ENCODE measurements around the gene ZNF827.

The ZNF827 gene

DNA sequence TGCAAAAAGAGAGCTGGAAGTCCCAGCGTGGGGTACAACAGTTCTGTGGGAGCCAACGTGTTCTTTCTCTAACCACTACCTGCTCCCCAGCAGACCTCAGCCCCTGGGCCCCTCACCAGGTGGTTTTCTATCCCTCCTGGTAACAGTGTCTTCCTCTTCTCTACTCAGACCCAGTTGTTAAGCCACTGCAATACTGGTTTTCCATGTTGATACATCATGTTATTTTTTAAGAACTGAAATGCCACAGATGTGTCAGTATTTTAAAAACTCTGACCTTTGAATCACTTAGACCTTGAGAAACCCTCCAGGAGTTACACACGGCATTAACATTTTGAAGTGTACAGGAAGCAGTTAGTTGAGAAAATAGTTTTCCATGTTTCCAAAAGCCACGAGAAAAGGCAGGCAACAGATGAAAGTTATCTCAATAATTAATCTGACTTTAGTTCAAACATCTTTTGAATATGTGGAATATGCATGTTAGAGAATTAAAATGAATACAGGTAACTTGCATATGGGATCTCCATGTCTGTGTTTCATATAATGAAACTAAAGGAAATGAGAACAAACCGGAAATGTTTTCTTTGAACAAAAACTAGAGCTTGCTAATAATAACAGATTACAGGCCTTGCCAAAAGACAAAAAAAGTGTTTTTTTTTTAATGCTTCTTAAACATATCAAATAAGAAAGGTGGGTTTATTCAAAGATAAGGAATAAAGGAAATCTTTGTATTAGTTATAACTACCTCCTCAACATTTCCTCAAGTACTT, 108.8 kb downstream of the ZNF827 start:
- peak in 1 of 3 experiments; percentile 51 for DNase-seq (ENCODE audit: low read depth in 3 of 3)

DNA sequence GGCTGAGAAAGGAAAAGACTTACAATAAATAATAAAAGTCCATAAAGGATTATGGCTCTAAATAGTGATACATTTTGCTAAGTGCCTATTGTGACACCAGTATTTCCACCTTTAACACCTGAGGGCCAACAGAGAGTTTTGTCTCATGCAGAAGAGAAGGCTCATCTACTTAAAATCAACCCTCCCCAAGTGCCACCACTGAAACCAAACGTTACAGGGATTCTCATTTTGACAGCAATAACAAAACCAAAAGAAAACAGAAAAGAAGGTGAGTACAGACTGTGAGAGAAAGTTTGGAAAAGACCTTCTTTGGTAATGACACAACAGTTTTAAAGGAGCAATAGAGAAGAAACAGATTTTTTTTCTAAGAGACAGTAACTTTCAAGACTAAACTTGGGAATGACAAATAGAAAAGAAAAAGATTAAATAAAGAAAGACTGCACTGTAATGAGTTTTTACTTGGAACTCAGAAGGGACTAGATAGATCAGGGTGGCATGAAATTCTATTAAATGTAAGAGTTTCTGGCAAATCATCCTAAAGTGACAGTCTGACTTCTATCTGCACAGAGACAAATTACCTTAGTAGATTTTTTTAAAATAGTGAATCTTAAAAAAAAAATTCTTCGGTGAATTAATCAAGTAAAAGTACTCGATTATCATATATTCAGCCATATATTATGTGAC, 109.7 kb downstream of the ZNF827 start:
- no peak for DNase-seq (ENCODE audit: low read depth in 3 of 3)

DNA sequence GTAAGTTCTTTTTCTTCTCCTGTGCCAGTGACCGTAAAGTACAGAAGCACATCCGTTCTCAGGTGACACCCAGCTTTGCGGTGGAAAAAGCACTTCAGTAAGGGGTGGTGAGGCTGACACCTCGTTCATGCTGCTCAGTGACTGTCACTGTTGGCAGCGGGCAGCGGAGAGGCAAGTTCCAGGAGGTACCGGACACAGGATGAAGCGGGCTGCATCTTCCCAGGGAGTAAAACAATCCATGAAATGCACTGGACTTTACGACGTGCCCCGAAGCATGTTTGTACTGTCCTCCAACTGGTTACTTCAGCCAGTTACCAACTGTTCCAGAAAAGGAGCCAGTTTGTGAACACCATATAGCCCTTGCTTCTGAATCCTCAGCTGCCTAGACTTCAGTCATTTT, 110.7 kb downstream of the ZNF827 start:
- DNase-seq (ENCODE audit: low read depth in 3 of 3), result no peak

DNA sequence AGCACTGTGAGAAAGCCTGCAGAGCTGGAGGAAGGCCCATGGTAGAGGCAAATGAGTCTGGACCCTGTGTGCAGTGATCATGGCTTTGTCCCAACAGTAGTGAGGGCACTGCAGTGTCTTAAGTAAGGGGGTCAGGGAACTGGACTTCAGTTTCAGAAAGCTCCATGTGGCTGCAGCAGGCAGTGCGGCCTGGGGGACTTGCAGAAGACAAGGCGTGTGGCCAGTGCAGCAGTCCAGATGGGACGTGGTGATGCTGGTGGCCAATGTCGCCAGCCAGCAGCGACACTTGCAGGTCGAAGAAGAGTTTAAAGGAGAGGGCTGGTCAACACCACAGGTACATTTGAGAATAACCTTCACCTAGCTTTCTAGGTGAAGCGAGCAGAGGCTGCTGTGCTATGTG, 113.4 kb downstream of the ZNF827 start:
- no peak for DNase-seq (ENCODE audit: low read depth in 3 of 3)

DNA sequence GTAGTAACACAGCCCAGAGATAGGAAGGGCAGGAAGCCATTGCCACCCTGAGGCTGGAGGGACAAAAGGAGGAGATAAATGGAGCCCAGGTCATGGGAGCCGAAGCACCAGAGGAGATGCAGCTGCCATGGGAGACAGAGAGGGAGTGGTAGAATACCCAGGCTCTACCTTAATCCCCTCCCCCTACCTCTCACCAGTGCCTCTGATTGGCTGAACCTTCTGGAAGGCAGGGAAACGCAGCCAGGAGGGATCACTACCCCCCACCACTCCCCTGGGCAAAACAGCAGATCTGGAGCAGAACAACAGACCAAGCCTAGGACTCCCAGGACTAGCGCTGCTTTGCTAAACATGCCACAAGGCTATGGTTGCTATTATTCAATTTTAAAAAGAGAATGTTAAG, 114.2 kb downstream of the ZNF827 start:
- DNase-seq (ENCODE audit: low read depth in 3 of 3), result no peak

DNA sequence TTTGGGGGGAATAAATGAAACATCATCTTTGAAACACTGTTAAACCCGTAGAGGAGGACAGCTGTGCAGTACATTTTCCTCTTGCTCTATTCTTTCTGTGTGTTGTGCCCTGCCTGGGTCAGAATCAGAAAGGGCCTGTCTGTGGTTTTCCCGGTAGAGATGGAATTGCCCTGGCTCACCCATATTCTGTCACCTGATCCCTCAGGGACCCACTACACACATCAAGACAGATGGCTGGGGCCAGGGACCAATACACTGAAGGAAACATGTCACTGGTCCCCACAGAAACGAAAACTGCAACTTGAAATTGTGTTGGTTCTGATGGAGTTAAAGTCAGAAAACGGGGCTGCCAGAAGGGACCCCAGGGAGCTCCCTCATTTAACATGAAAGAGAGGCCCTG, 114.9 kb downstream of the ZNF827 start:
- DNase-seq (ENCODE audit: low read depth in 3 of 3), result no peak

DNA sequence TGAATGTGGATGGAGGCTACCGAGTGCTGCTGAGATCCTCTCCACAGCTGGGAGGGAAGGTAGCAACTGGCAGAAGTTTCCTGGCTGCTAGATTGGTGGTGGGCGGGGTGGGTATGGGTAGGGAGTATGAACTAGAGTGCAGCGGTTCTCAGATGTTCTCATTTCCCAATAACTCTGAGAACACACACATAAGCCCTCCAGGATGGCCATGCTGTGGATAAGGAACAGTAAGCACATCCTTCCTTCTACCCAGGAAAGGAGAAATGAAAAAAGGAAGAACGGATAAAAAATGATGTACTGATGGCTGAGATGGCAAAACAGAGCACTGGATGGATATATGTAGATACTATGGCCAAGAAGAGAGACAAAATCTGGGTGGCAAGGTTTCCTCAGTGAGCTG, 116.0 kb downstream of the ZNF827 start:
- DNase-seq (ENCODE audit: low read depth in 3 of 3), result no peak

DNA sequence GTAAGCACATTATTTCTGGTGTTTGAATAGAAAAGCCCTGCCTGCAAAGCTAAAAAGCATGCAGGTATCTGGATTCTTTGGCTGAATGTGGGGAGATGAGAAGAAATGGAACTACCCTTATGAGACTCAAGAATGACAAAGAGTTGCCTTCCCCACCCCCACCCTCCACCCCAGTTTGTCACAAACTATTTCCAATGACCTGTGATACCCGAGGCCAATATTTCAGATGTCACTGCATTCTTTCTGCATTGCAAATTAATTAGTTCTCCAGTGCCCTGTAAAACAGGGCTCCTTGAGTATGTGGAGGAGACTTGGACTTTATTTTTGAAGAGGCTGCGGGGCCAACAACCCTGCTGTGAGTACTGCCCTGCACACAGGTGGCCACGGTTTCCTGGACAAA, 116.4 kb downstream of the ZNF827 start:
- no peak for DNase-seq (ENCODE audit: low read depth in 3 of 3)

DNA sequence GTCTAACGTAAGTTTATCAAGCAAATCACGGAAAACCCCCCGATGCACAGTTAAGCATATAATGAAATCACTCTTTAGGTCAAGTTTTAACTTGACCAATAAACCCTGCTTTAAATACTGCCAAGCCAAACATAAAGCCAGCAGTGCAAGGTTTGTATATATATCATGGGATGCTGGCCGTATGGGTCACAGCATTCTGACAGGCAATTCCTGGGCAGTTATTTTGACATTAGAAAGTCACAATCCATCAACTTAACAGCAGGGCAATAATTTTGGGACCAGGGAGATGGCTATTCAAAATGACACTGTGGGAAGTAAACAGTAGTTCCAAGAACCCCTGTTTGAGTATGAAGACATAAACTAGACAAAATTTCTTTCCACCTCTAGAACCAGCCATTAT, 116.9 kb downstream of the ZNF827 start:
- no peak for DNase-seq (ENCODE audit: low read depth in 3 of 3)

DNA sequence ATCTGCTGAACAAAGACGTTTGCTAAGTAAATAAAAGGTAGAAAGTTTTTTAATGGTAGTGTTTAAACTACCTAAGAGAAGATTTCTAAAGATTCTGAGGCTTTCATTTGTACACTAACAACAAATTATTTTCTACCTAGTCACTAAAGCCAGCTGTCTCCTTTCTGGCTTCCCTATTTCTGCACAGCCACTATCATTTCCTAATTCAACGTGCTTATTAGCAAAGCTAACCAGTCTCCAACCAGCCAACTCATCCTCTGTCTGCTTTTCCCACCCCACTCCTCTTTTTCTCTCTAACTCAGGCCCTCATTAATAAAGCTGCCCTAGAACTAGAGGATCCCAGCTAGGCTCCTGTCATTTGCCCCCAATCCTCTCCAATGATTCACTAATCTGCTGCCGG, 118.2 kb downstream of the ZNF827 start:
- DNase-seq (ENCODE audit: low read depth in 3 of 3), result no peak

DNA sequence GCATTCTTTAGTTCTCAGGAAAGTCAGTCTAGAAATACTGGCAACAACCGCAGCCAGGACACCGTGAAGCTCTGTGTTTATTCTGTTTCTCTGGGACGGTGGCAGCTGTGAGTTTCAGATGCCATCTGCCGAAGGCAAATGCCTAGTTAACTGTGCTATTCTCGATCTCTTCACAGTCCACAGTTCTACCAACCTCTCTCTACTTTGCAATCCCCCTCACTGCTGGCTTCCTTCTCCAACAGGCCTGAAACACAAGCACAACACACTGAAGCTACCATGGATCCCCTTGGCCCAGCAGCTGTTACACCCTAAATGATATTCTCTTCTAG, 118.8 kb downstream of the ZNF827 start:
- DNase-seq (ENCODE audit: low read depth in 3 of 3), result no peak

DNA sequence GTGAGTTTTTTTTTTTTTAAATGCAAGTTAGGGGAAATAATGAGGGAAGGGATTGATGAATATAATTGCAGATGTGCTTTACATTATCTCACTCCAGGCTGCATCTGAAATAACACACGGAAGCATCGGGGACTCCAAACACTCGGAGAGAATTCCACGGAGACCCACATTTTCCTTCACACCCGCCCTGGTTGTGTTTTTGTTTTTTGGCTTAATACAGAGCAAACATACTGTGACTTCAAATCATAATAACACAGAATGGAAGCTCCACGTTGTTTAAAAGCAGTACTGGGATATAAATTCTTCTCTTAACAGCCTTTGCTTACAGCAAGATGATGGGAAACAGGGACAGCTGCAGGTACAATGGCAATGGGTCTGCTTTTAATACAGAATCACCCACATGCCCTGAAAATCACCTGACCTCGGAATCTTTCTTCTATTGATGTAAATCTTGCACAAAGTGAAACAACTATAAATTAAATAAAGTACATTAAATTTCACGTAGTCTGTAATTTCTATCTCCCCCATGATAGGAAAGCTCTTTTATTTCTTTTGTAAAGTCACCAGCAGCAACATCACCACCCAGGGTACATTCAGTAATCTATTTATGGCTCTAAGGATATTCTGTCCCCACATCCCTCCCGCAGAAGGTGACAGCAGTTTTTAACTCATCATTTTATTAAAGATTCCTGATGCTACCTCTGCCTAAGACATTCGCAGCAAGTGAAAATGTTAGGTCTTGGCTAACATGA, 119.3 kb downstream of the ZNF827 start:
- DNase-seq (ENCODE audit: low read depth in 3 of 3), result no peak

DNA sequence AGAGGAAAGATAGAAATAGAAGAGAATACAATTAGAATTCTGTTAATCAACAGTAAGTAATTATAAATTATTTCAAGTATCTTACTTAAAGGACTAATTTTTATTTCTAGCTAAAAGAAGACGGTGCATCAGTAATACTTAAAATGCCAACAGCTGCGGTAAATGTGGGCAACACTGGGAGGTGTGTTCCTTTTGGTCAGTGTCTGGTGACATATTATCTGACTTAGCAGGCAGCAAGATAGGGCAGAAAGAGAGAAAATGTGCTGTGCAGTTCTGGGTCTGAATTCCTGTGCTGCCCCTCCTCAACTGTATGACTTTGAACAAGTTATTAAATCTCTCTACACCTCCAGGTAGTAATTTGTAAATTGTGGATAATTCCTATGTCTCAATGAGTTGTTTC, 120.6 kb downstream of the ZNF827 start:
- no peak for DNase-seq (ENCODE audit: low read depth in 3 of 3)

DNA sequence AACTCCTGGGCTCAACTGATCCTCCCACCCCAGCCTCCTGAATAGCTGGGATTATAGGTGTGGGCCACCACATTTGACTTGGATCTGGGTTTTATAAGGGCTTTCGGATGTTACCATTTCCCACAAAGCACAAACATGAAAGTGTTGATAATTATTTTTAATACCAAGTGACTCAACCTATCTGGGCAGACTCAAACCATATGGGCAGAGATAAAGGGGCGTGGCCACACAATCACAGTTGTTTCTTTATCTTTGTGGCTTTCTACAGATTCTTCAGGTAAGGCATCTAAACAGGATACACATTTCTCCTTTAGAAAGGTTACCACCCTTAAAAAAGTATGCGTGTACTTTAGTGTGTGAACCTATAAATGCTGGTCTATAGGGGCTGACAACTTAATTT, 122.5 kb downstream of the ZNF827 start:
- DNase-seq (ENCODE audit: low read depth in 3 of 3), result no peak

DNA sequence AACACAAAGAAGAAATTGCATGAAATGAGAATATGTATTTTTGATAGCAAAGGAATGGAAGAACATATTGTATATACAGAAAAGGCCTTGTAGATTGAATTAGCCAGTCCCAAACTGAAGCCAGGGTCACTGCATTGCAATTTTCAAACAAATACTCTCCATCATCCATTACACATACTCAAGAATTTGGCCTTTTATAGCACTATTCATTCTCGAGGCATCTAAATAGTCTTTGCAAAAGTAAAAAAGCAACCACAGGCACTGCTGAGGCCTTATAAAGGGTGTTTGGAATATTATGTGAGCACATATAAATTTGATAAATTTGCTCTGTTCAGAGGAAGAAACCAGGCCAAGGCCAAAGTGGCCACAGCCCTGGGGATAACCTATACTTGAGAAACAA, 123.0 kb downstream of the ZNF827 start:
- no peak for DNase-seq (ENCODE audit: low read depth in 3 of 3)

DNA sequence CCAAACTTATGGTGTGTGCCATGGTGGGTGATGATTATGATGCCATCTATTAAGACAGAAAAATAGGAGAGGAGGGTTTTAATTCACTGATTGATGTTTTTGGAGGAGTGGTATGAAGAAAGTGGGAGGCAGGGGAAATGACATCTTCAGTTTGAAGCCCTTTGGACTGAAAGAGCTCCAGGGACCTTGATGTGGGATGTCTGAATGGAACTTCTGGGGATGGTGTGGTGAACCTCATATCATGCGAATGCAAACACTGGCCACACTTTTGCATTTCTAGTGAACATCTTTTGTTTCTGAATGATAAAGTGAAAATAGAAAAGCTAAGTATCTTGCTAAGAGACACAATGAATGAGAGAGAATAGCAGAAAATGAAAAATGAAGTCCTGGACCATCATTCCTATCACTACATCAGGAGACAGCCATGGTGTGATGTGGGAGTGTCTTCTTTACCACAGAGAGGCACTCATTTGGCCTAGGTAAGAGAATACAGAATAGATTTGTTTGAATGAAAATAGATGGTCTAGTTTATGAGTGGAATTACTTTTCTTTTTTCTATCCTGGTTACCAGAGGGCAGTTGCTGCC, 123.5 kb downstream of the ZNF827 start:
- no peak for DNase-seq (ENCODE audit: low read depth in 3 of 3)

DNA sequence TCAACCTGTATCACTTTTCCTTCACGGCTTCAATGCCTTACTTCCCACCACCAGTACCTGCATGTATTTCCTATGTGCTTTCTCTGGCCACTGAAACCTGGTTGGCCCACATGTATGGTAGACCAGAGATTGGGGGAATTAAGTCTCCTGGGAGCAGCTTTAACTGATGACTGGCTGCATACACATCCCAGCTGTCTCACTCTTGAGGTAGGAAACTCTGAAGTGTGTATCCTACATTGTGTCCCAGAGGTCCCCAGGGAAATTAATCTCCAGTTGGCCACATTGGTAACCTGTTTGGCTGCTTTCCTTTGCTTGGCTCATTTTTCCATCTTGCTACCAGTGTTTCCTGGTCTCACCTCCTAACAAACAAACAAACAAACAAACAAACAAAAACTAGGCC, 124.4 kb downstream of the ZNF827 start:
- DNase-seq (ENCODE audit: low read depth in 3 of 3), result no peak

DNA sequence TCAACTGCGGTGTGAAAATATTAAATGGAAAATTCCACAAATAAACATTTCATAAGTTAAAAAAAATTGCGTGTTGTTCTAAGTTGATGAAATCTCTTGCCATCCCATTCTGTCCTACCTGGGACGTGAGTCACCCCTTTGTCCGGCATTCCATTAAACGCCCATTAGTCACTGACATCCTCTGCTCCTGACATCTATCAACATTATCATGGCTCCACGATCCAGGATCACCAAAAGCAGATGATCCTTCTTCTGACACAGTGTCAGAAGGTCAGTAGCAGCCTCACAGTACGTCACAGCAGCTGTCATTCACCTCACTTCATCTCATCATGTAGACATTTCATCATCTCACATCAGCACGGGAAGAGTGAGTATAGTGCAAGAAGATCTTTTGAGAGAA, 125.7 kb downstream of the ZNF827 start:
- DNase-seq (ENCODE audit: low read depth in 3 of 3), result no peak

DNA sequence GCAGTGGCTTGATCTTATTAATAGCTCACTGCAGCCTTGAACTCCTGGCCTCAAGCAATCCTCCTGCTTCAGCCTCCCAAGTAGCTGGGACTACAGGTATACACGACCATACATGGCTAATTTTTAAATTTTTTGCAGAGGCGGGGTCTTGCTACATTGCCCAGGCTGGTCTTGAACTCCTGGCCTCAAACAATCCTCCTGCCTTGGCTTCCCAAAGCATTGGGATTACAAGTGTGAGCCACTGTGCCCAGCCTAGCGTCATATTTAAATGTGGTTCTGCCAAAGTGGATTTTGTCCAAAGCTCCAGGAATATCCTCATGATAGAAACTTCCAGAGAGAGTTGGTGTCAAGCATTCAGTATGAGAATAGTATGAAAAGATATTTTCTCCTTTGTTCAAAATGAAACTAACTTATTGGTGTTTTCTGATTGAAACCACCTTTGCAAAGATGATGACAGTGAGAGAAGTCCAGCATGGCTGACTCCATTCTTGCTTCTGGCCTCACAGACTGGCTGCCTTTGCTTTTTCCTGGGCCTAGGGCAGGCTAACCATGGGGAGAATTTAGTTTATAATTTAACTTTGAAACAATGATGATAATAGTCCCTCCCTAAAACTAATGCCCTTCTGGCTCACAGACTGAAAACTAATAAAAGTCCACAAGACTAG, 129.6 kb downstream of the ZNF827 start:
- no peak for DNase-seq (ENCODE audit: low read depth in 3 of 3)

DNA sequence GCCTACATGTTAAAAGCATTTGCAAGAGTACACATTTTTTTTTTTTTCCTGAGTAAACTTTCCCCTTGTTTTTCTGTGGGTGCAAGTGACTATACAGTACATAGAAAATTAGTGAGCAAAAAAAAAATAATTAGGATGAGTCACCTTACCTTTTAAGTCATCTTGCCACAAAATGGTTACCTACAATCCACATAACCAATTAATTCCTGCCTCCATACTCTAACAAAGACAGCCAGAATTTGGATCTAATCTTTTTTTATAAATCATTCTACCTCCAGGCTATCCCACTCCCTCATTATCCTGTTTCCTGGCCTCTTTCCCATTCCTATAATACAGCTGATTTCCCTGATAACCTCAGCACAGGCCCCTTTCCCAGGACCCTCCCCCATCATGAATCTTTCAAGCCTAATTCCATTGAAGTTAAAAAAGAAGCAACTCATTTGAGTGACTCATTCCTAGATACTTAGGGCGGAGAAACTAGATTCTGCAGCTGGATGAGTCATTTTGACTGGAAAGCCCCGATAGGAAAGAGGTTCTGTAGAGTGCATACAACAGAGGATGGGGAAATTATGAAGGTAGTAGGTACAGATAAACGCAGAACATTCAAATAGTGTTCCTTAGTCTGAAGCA, 130.5 kb downstream of the ZNF827 start:
- DNase-seq (ENCODE audit: low read depth in 3 of 3), result peak in 2 of 3 experiments; percentile 29 to 47

DNA sequence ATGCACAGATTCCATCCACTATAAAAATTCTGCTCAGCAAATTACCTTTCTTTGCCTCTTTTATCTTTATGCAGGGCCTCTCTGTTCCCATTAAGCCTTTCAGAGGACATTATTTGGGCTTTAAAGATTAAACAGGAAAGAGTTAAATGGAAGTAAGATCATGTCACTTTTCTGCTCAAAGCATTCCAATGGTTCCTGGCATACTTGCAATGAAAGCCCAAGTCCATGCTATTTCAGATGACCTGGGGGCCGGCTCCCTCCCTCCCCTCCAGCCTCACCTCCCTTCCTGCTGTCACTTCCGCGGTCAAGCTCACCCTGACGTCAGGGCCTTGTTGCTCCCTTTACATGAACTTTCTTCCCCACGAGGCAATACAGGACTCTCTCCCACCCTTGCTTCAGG, 133.1 kb downstream of the ZNF827 start:
- DNase-seq (ENCODE audit: low read depth in 3 of 3), result no peak

DNA sequence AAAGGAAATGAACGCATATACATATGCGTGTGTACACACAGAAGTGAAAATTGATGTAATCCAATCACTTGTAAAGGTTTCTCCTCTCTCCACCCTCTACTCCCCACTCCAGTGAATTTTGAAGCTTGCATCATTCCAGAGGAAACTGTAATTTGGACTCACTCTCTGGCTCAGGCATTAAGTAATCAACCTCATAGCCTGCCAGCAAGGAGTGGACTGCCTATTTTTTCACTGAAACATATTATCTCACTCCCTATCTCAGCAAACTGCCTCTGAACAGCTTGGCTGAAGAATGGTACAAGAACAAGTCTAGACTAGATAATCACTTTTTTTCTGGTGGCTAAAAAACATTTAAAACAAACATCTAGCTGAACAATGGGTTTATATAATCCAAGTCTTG, 134.5 kb downstream of the ZNF827 start:
- no peak for DNase-seq (ENCODE audit: low read depth in 3 of 3)

Measured in stimulated activated CD4-positive, alpha-beta T cell treated with anti-CD3 and anti-CD28 coated beads, TNF-alpha, amount 100 ng/mL, for 24 hours (primary cell).